Endothelial cell (in vitro differentiated cells): ENCODE data around the gene HSF2BP. TPM values are rescaled to one million over a fixed set of nuclear protein-coding genes. Genes with fewer than 3 reads are reported as not detected.

Experiments used
- DNase-seq: peaks from one replicate; pipeline ENCODE4 v3.0.0; 2021; ENCODE audit warnings: low spot score
- H3K27ac Mint-ChIP-seq: one replicate; pipeline ENCODE4 v1.8.0; 2021; ENCODE audit warnings: mixed read lengths, inconsistent platforms; ENCODE audit not compliant: unreplicated experiment
- H3K27me3 Mint-ChIP-seq: one replicate; pipeline ENCODE4 v1.8.0; 2021; ENCODE audit warnings: mild to moderate bottlenecking, moderate library complexity, mixed read lengths, inconsistent platforms; ENCODE audit not compliant: unreplicated experiment
- H3K36me3 Mint-ChIP-seq: one replicate; pipeline ENCODE4 v1.8.0; 2021; ENCODE audit warnings: mild to moderate bottlenecking, low read depth, mixed read lengths, inconsistent platforms; ENCODE audit not compliant: unreplicated experiment
- H3K4me1 Mint-ChIP-seq: one replicate; pipeline ENCODE4 v1.8.0; 2021; ENCODE audit warnings: mild to moderate bottlenecking, mixed read lengths, inconsistent platforms; ENCODE audit not compliant: unreplicated experiment
- H3K4me3 Mint-ChIP-seq: one replicate; pipeline ENCODE4 v1.8.0; 2021; ENCODE audit warnings: mild to moderate bottlenecking, mixed read lengths, inconsistent platforms; ENCODE audit not compliant: unreplicated experiment
- H3K9me3 Mint-ChIP-seq: one replicate; pipeline ENCODE4 v1.8.0; 2021; ENCODE audit warnings: mixed read lengths, inconsistent platforms; ENCODE audit not compliant: unreplicated experiment
- CTCF ChIP-seq: fragments of 200-600 bp; sonication (generic); IDR thresholded peaks from one replicate; pipeline ENCODE4 v1.5.0; 2021; ENCODE audit warnings: antibody characterized with exemption; ENCODE audit not compliant: unreplicated experiment
- total RNA-seq: library from RNA; stranded (reverse); fragmentation: NEBNext Ultra II Directional; extraction: Animal tissue kit (Norgen Biotek cat#: 25700); gene quantifications from one replicate; pipeline ENCODE4 v1.2.1, GENCODE V29; 2021; ENCODE audit not compliant: unreplicated experiment

The HSF2BP gene
- total RNA-seq, 1 donor from 2014 or later, result 2.3 TPM

GRCh38 chr21:43585514-43585913 lies 73.8 kb downstream of the HSF2BP start:
- peaks cover 26% of the 10 kb centered on the region for H3K4me1 Mint-ChIP-seq
- H3K36me3 Mint-ChIP-seq, result no peaks in the 10 kb centered on the region
- no peak overlapping the region for H3K4me3 Mint-ChIP-seq
- H3K27me3 Mint-ChIP-seq, result no peaks in the 10 kb centered on the region
- peak overlapping the region; percentile 99 for H3K27ac Mint-ChIP-seq
- H3K9me3 Mint-ChIP-seq, result no peaks in the 10 kb centered on the region
- DNase-seq, result no peak
- no peak for TF ChIP-seq CTCF

GRCh38 chr21:43581453-43581852 lies 77.8 kb downstream of the HSF2BP start:
- Mint-ChIP-seq H3K4me1 (peaks cover 12% of the 10 kb centered on the region), H3K36me3 (no peaks in the 10 kb centered on the region), H3K27ac (no peak overlapping the region), H3K27me3 (no peaks in the 10 kb centered on the region), H3K4me3 (no peak overlapping the region), H3K9me3 (no peaks in the 10 kb centered on the region)
- DNase-seq, result no peak
- no peak for TF ChIP-seq CTCF

DNA sequence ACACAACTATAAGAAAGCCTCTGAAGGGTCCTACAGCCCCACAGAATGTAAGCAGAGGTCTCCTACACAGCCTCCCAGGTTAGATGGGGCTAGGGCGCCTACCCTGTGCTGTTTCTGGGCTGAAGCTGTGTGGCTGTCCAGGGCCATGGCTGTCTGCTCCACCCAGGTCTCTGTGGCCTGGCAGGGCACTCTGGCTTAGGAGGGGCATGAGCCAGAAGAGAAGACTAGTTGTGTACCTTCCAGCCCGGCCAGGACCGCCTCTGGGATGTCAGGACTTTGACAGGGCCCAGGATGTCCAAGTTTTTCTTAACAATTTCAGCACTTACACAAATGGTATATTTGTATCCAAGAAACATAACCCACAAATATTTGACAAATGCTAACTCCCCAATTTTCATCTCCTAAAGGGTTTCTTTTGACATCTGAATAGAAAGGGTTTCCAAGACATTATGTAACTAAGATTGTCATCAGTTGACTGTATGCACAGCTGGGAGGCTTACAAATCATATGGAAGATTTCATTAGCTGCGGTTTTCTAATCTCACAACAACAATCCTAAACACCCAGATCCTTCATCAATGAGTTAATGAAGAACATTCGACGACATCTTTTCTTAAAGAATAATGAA lies 80.5 kb downstream of the HSF2BP start:
- Mint-ChIP-seq H3K4me1 (peaks cover 13% of the 10 kb centered on the region), H3K27ac (no peak overlapping the region), H3K4me3 (no peak overlapping the region), H3K9me3 (no peaks in the 10 kb centered on the region), H3K36me3 (peaks cover 8% of the 10 kb centered on the region), H3K27me3 (no peaks in the 10 kb centered on the region)
- no peak for DNase-seq
- no peak for TF ChIP-seq CTCF

GRCh38 chr21:43575473-43575844 lies 83.8 kb downstream of the HSF2BP start:
- H3K27ac Mint-ChIP-seq, result no peak overlapping the region
- H3K27me3 Mint-ChIP-seq, result no peaks in the 10 kb centered on the region
- DNase-seq, result no peak
- peaks cover 13% of the 10 kb centered on the region for H3K4me1 Mint-ChIP-seq
- H3K4me3 Mint-ChIP-seq, result no peak overlapping the region
- TF ChIP-seq CTCF, result no peak
- H3K36me3 Mint-ChIP-seq, result peaks cover 8% of the 10 kb centered on the region
- no peaks in the 10 kb centered on the region for H3K9me3 Mint-ChIP-seq

- H3K27ac Mint-ChIP-seq, result peak overlapping the region; percentile 49
- no peak for TF ChIP-seq CTCF
- H3K36me3 Mint-ChIP-seq, result peaks cover 8% of the 10 kb centered on the region
- H3K27me3 Mint-ChIP-seq, result no peaks in the 10 kb centered on the region
- H3K9me3 Mint-ChIP-seq, result no peaks in the 10 kb centered on the region
- no peak overlapping the region for H3K4me3 Mint-ChIP-seq
- DNase-seq, result no peak
- peaks cover 13% of the 10 kb centered on the region for H3K4me1 Mint-ChIP-seq
Observed at GRCh38 chr21:43574741-43575472, 84.4 kb downstream of the HSF2BP start.
